Gastroesophageal sphincter (tissue), 4 donors: ENCODE results near the gene CCDC136. TPM values are rescaled to one million over a fixed set of nuclear protein-coding genes. Genes with fewer than 3 reads are reported as not detected.

Source experiments
- ATAC-seq: fragments of 150-250 bp; one replicate; pipeline ENCODE4 v1.9.1; 2016; ENCODE audit warnings: mild to moderate bottlenecking, moderate library complexity
- H3K27ac ChIP-seq, 4 donors: fragments of 200-600 bp; sonication (generic) in 3 of 4; 1 replicate in 3 of 4; 2 replicates in 1 of 4; pipeline ENCODE4 v1.5.1; 2016 to 2019
- H3K27me3 ChIP-seq: fragments of 200-600 bp; sonication (generic); one replicate; pipeline ENCODE4 v1.5.1; 2019
- H3K36me3 ChIP-seq, 2 donors: fragments of 200-600 bp; sonication (generic); one replicate each; pipeline ENCODE4 v1.5.1; 2019; ENCODE audit warnings: control low read depth in 1 of 2
- H3K4me1 ChIP-seq, 3 donors: fragments of 200-600 bp; sonication (generic); 1 replicate in 2 of 3; 2 replicates in 1 of 3; pipeline ENCODE4 v1.5.1; 2016 to 2019; ENCODE audit warnings: control low read depth in 2 of 3
- H3K4me3 ChIP-seq, 2 donors: fragments of 200-600 bp; sonication (generic); one replicate each; pipeline ENCODE4 v1.5.1; 2019; ENCODE audit warnings: mild to moderate bottlenecking in 1 of 2, moderate library complexity in 1 of 2
- H3K9me3 ChIP-seq, 3 donors: fragments of 200-600 bp; sonication (generic); one replicate each; pipeline ENCODE4 v1.5.1; 2017 to 2019; ENCODE audit warnings: control low read depth in 2 of 3
- EP300 ChIP-seq: sonication (generic); formaldehyde crosslinking; IDR thresholded peaks from one replicate; pipeline ENCODE4 v1.6.1; 2017; ENCODE audit warnings: antibody characterized with exemption, mild to moderate bottlenecking
- POLR2A ChIP-seq, 2 donors: fragments of 450-650 bp; IDR thresholded peaks; one replicate each; pipeline ENCODE4 v1.6.1; 2017; ENCODE audit warnings: antibody characterized with exemption in 2 of 2, mild to moderate bottlenecking in 2 of 2, moderate library complexity in 1 of 2
- POLR2AphosphoS5 ChIP-seq: sonication (generic); formaldehyde crosslinking; IDR thresholded peaks from one replicate; pipeline ENCODE4 v1.6.1; 2017; ENCODE audit warnings: antibody characterized with exemption
- WGBS, 2 donors: methylation state at CpG; one replicate each; pipeline ENCODE4 v1.1.5; 2018; ENCODE audit warnings: low coverage in 1 of 2; 5-methylcytosine and 5-hydroxymethylcytosine counted together
- total RNA-seq, 4 donors: library from RNA; depleted of rRNA; stranded (reverse); fragments of >200 nt; gene quantifications; one replicate each; pipeline ENCODE4 v1.1.0, GENCODE V29; 2016
- TF ChIP-seq, protein P1 (sequence below), 4 experiments: fragments of 200-600 bp in 2 of 4; fragments of 450-650 bp in 2 of 4; sonication (generic) in 1 of 4; IDR thresholded peaks; one replicate each; pipeline ENCODE4 v1.5.1; 2017 to 2019; ENCODE audit warnings: antibody characterized with exemption in 4 of 4, mild to moderate bottlenecking in 2 of 4, moderate library complexity in 2 of 4

CCDC136 gene
- total RNA-seq, 4 donors from 2014 or later, result 14.5 to 46.9 (median 21.5) TPM

DNA sequence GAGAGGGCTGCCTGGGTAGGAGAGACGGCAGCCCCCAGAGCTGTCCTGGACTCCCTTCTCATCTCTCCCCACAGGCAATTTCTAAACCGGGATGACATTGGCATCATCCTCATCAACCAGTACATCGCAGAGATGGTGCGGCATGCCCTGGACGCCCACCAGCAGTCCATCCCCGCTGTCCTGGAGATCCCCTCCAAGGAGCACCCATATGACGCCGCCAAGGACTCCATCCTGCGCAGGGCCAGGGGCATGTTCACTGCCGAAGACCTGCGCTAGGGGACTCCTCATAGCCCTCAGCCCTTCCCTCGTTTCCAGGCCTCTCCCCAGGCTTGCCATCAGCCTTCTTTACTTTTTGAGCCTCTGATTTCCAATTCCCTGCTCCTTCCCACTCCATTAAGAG, 73.5 kb downstream of the CCDC136 start:
- Histone ChIP-seq H3K4me3 (no peak overlapping the region), H3K4me1 (peaks cover 0 to 80% (median 31%) of the 10 kb centered on the region in 3 donors), H3K27ac (no peak overlapping the region), H3K27me3 (no peaks in the 10 kb centered on the region), H3K9me3 (no peaks in the 10 kb centered on the region), H3K36me3 (peaks cover 0 to 22% of the 10 kb centered on the region in 2 donors)
- 87% methylated on average over 8 of the region's 12 CpGs; no CpG with 5 or more reads in 1 of the 2 donors for WGBS, 2 donors
- no peak for ATAC-seq
- no peak for TF ChIP-seq POLR2AphosphoS5
- TF ChIP-seq EP300, result no peak
- no peak for TF ChIP-seq POLR2A (IDR thresholded peaks at IDR 0.05)
- TF ChIP-seq, protein P1, sequence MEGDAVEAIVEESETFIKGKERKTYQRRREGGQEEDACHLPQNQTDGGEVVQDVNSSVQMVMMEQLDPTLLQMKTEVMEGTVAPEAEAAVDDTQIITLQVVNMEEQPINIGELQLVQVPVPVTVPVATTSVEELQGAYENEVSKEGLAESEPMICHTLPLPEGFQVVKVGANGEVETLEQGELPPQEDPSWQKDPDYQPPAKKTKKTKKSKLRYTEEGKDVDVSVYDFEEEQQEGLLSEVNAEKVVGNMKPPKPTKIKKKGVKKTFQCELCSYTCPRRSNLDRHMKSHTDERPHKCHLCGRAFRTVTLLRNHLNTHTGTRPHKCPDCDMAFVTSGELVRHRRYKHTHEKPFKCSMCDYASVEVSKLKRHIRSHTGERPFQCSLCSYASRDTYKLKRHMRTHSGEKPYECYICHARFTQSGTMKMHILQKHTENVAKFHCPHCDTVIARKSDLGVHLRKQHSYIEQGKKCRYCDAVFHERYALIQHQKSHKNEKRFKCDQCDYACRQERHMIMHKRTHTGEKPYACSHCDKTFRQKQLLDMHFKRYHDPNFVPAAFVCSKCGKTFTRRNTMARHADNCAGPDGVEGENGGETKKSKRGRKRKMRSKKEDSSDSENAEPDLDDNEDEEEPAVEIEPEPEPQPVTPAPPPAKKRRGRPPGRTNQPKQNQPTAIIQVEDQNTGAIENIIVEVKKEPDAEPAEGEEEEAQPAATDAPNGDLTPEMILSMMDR (IDR thresholded peaks at IDR 0.05), result no peak

DNA sequence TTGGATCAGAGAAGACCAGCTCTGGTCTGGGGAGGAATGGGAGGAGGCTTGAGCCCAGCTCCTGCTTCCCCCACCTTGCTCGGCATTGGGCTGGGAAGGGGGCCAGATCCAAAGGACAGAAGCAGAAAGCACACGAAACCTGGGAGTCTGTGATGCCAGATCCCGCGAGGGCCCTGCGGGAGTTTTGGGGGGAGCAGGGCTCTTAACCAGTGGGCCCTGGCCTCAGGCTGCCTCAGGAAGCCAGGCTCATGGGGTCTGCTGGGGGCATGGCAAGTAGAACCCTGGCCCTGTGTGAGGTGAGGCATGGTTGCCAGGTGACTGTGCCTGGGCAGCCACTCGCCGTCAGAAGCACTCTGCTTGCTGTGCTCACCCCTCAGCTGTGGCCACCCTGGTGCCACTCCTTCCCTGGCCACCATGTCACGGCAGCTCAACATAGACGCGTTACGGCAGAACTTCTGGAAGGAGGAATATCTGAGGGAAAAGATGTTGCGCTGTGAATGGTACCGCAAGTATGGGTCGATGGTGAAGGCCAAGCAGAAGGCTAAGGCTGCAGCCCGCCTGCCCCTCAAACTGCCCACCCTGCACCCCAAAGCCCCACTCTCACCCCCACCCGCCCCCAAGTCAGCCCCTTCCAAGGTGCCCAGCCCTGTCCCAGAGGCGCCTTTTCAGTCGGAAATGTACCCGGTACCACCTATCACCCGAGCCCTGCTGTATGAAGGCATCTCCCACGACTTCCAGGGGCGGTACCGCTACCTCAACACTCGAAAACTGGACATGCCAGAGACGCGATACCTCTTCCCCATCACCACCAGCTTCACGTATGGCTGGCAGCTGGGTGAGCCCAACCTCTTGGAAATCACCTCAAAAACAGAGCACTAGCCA, 74.5 kb downstream of the CCDC136 start:
- peaks cover 0 to 72% (median 26%) of the 10 kb centered on the region in 3 donors for H3K4me1 ChIP-seq
- TF ChIP-seq EP300 (no peak), POLR2AphosphoS5 (no peak), POLR2A (IDR thresholded peaks at IDR 0.05) (no peak)
- TF ChIP-seq, protein P1 (IDR thresholded peaks at IDR 0.05), result no peak
- no peaks in the 10 kb centered on the region for H3K9me3 ChIP-seq
- no peak for ATAC-seq
- H3K27ac ChIP-seq, result no peak overlapping the region
- H3K27me3 ChIP-seq, result no peaks in the 10 kb centered on the region
- no peak overlapping the region for H3K4me3 ChIP-seq
- peaks cover 0 to 22% of the 10 kb centered on the region in 2 donors for H3K36me3 ChIP-seq
- 75 to 94% methylated on average over 4 to 10 of the region's 27 CpGs for WGBS, 2 donors

DNA sequence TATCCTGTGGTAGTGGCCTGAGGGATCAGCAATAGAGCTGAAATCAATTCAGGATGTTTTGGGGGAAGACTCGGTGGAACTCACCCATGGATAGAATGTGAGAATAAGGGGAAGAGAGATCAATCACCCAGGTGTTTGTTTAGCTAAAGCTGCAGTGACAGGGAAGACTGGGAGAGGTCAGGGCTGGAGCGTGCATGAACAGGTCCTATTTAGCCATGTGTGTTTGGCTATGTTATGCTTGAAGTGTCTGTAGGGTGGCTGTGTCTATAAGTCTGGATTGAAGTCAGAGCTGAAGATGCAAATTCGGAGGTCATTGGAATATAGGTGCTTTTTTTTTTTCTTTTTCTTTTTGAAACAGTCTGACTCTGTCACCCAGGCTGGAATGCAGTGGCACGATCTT, 75.5 kb downstream of the CCDC136 start:
- no peak for TF ChIP-seq POLR2A (IDR thresholded peaks at IDR 0.05)
- no peak for TF ChIP-seq POLR2AphosphoS5
- no peak for TF ChIP-seq EP300
- TF ChIP-seq, protein P1 (IDR thresholded peaks at IDR 0.05), result no peak
- no peak overlapping the region for H3K4me3 ChIP-seq
- H3K4me1 ChIP-seq, result peaks cover 0 to 63% (median 24%) of the 10 kb centered on the region in 3 donors
- 88 to 94% methylated on average over 1 to 4 of the region's 4 CpGs for WGBS, 2 donors
- no peak overlapping the region for H3K27ac ChIP-seq
- H3K27me3 ChIP-seq, result no peaks in the 10 kb centered on the region
- H3K36me3 ChIP-seq, result peaks cover 0 to 22% of the 10 kb centered on the region in 2 donors
- ATAC-seq, result no peak
- no peaks in the 10 kb centered on the region for H3K9me3 ChIP-seq

DNA sequence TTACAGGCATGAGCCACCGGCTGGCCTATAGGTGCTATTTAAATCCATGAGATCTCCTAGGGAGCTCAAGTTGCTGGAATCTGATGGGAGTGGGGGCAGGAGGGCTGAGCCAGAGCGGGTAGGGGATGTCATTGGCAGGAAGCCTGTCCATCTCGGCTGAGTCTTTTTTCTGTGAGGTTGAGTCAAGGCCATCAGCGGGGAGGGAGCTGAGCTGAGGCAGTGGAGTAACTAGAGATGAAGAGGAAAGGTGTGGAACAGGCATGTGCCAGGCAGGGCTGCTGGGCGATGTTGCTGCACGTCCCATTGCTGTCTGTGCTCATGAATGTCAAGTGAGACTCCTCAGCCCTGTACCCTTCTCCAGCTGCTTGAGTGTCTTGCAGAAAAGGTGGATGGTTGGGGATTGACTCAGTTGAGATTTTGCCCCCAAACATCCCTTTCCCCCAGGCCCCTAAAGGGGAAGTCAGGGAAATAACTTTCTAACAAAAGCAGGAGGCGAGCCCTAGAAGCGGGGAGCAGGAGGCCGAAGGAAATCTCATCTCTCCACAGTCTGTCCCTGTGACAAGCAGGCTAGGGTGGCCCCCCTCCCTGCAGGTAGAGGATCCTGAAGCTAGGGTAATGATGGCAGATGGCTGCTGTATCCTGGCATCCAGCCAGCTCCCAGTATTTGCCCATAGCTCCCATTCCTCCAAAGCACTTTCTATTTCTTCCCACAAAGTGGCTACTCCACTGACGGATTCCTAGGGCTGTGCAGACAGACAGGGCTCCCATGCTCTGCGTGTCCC, 76.3 kb downstream of the CCDC136 start:
- Histone ChIP-seq H3K9me3 (no peaks in the 10 kb centered on the region), H3K27me3 (no peaks in the 10 kb centered on the region), H3K4me1 (peaks cover 0 to 61% (median 24%) of the 10 kb centered on the region in 3 donors), H3K4me3 (no peak overlapping the region), H3K27ac (no peak overlapping the region), H3K36me3 (peaks cover 0 to 22% of the 10 kb centered on the region in 2 donors)
- no peak for ATAC-seq
- WGBS, 2 donors, result 65 to 93% methylated on average over 3 to 6 of the region's 11 CpGs
- TF ChIP-seq EP300 (no peak), POLR2AphosphoS5 (no peak), POLR2A (IDR thresholded peaks at IDR 0.05) (no peak)
- TF ChIP-seq, protein P1 (IDR thresholded peaks at IDR 0.05), result no peak
